GM12875 (cell line): ENCODE data around the gene SLC14A1.

Experiments used
- H3K4me3 ChIP-seq: one replicate; pipeline ENCODE4 v1.5.1; 2011; ENCODE audit warnings: low read depth, low read length, control low read depth
- TF ChIP-seq, protein P1 (sequence below): IDR thresholded peaks from 2 replicates; pipeline ENCODE4 v1.5.1; 2011; ENCODE audit warnings: low read depth, mild to moderate bottlenecking, control low read depth, inconsistent platforms, low read length, moderate library complexity, borderline replicate concordance; ENCODE audit not compliant: insufficient read depth

Gene SLC14A1

GRCh38 chr18:45690975-45691815 is 32.8 kb upstream of the SLC14A1 start:
- TF ChIP-seq, protein P1, sequence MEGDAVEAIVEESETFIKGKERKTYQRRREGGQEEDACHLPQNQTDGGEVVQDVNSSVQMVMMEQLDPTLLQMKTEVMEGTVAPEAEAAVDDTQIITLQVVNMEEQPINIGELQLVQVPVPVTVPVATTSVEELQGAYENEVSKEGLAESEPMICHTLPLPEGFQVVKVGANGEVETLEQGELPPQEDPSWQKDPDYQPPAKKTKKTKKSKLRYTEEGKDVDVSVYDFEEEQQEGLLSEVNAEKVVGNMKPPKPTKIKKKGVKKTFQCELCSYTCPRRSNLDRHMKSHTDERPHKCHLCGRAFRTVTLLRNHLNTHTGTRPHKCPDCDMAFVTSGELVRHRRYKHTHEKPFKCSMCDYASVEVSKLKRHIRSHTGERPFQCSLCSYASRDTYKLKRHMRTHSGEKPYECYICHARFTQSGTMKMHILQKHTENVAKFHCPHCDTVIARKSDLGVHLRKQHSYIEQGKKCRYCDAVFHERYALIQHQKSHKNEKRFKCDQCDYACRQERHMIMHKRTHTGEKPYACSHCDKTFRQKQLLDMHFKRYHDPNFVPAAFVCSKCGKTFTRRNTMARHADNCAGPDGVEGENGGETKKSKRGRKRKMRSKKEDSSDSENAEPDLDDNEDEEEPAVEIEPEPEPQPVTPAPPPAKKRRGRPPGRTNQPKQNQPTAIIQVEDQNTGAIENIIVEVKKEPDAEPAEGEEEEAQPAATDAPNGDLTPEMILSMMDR: peak; percentile 81
- H3K4me3 ChIP-seq: no peak overlapping the region

- H3K4me3 ChIP-seq: no peak overlapping the region
- TF ChIP-seq, protein P1: no peak
Measured at GRCh38 chr18:45691816-45692179, 32.2 kb upstream of the SLC14A1 start.

DNA sequence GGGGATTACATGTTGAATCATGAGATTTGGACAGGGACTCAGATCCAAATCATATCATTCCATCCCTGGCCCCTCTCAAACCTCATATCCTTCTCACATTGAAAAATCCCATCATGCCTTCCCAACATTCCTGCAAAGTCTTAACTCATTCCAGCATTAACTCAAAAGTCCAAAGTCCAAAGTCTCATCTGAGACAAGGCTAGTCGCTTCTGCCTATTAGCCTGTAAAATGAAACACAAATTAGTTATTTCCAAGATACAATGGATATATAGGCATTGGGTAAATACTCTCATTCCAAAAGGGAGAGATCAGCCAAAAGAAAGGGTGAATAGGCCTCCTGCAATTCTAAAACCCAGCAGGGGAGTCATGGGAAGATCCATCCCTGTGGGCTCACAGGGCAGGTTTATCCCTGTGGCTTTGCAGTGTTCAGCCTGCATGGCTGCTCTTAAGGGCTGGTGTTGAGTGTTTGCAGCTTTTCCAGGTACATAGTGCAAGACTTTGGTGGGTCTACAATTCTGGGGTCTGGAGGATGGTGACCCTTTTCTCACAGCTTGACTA is 21.2 kb upstream of the SLC14A1 start:
- TF ChIP-seq, protein P1: no peak

DNA sequence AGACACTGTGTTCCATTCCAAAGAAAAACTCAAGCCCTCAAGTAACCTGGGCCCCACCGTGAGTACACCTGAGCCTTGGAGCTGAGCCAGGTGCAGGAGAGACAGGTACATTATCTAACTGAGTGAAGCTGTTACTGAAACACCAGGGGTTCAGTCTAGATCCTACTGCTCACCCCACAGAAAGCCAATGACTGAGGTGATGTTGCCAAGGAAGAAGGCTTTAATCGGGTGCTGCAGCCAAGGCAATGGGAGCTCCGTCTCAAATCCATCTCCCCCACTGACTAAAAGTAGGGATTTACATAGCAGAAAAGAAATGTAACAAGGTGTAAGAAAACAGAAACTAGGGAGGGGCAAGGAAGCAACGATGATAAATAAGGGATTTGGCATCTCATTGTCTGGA is 15.2 kb upstream of the SLC14A1 start:
- TF ChIP-seq, protein P1: no peak

More for the DNA sequence above, 21.2 kb upstream of the SLC14A1 start:
- H3K4me3 ChIP-seq: no peak overlapping the region

DNA sequence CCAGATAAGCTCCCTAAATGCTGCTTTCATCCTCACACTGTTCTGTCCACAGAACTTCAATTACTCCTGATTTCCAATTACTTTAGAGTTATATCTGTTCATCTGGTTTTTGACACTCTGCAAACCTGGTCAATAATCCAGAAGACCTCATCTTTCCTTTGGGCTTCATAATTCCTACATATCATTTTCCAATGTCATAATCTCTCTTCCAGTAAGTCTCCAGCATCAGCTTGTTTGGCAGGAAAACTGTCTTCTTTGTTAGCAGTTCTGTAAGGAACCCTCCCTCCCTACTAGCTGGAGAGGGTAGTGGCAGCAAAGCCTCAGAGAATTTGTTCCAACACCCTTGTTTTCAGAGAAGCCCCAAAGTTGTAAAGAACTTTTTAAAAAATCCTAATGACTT is 11.9 kb upstream of the SLC14A1 start:
- TF ChIP-seq, protein P1: no peak
- H3K4me3 ChIP-seq: no peak overlapping the region

More for the DNA sequence above, 15.2 kb upstream of the SLC14A1 start:
- H3K4me3 ChIP-seq: no peak overlapping the region

GRCh38 chr18:45713239-45713638 is 10.7 kb upstream of the SLC14A1 start:
- TF ChIP-seq, protein P1: no peak
- H3K4me3 ChIP-seq: no peak overlapping the region
